HG03565 (cell line): Measurements from ENCODE around the gene IDH2.
"Not testable (repeated sequence)": the region's sequence is repeated elsewhere in the genome, so short reads cannot be mapped to it uniquely, and the experiment has no call there.

Experiments used
- ATAC-seq: cut with Tn5 transposase; IDR thresholded peaks from one replicate; pipeline ENCODE4 v1.9.1; 2021; ENCODE audit warnings: mild to moderate bottlenecking, moderate library complexity; ENCODE audit not compliant: unreplicated experiment

The IDH2 gene

DNA sequence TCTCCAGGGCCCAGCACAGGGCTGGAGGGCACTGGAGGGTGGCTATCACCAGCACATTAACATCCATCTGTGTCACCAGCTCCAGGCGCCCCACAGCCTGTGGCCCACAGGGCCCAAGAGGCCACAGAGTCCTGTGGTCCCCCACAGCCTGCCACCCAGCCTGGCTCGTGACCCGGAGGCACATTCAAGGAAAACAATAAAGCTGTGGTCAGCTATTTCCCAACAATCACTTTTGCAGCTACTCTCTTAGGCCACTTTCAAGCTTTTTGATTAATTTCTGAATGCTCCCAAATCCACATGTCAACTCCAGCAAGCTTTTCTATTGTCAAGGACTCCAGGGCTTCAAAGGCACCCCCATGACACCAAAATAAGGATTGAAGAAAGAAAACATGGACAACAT is 16.7 kb downstream of the IDH2 start:
- ATAC-seq: no peak

DNA sequence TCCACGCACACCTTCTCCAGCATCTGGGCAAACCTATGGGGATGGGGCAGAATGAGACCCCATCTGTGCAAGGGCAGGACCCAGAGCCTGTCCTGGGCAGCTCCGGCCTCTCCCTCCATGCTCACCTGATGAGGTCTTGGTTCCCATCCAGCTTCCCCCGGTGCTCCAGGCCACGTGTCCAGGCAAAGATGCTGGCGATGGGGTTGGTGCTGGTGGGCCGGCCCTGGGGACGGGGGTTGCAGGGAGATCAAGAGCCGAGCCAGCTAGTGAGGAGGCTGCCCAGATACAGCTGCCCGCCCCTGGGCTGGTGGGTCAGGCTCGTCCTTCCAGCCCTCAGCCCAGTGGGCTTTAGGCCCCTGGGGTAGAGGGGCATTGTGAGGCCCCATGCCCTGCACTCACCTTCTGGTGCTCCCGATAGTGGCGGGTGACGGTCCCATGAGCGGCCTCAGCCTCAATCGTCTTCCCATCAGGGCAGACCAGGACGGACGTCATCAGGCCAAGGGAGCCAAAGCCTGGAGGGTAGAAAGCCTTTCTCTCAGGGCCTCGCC is 17.3 kb downstream of the IDH2 start:
- ATAC-seq: no peak

GRCh38 chr15:90083954-90084607 is 18.2 kb downstream of the IDH2 start:
- ATAC-seq: no peak

DNA sequence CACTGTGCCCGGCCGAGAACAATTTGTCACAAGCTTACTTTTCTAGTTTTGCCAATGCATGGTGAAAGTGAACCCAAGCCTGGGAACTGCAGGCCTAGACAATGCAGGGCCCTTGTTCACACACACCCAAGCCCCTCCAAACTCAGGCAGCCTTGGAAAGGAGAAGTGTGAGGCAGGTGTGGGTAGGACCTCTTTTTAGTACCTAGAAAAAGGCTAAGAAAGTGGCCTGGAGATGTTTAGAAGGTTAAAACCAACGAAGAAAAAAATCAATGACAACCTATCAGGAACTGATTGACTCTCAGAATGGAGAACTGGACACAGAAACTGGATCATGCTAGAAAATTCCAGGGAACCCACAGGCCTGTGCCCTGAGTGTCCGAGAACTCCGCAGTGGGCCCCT is 18.8 kb downstream of the IDH2 start:
- ATAC-seq: no peak

DNA sequence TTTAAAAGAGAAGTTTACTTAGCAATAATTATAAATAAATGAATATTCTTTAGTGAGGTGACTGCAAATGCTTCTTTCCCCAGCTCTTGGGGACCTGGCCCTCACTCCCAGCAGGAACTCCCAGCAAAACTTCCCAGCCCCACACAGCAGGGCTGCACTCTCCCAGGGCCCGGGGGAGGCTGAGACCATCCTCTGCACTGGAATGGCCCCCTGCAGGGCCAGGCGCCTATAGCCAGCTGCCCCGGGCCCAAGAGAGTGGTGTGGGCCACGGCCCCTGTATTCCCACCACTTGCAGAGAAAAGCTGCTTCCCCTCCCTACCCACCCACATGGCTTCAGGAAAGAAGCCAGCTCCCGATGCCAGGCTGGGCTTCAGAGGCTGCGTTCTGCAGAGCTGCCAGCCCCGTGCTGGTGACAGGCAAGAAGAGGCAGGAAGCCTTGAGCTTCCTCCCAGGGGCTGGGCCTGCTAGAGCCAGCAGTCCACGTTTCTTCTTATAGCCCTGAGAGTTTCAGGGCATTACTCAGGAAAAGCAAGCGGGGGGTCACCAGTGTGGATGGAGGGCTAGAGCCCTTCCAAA is 20.0 kb downstream of the IDH2 start:
- ATAC-seq: no peak

DNA sequence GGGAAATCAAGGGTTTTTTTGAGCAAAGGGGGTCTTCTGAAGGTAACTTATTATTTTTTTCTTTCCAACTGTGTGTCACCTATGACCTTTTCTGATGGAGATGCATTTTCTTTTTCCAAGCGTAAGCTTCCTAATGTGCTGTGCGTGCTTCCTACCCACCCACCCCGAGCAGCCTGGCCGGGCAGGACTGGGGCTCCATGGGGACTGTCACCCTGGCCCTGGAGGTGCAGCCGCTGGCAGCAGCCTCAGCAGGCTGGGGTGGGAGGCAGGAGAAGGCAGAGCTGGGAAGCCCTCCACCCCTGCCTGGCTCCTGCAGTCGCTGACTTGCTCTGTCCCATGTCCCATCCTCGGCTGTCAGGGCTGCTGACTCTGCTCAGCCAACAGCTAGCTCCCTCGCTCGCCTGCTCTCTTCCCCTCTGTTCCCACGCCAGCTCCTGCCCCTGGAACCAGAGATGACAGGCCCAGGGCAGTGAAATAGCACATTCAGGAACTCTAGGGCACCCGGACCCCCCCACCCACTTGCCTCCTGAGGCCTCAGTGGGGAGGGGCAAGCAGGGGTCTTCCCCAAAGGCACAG is 21.4 kb downstream of the IDH2 start:
- no peak for ATAC-seq

- ATAC-seq: no peak
These were observed 21.9 kb downstream of the IDH2 start for GRCh38 chr15:90080458-90080755.

GRCh38 chr15:90079619-90080457 is 22.4 kb downstream of the IDH2 start:
- no peak for ATAC-seq

GRCh38 chr15:90078965-90079364 is 23.3 kb downstream of the IDH2 start:
- no peak for ATAC-seq

GRCh38 chr15:90076716-90077115 is 25.6 kb downstream of the IDH2 start:
- no peak for ATAC-seq

- no peak for ATAC-seq
These were observed 26.6 kb downstream of the IDH2 start for GRCh38 chr15:90075420-90076289.

DNA sequence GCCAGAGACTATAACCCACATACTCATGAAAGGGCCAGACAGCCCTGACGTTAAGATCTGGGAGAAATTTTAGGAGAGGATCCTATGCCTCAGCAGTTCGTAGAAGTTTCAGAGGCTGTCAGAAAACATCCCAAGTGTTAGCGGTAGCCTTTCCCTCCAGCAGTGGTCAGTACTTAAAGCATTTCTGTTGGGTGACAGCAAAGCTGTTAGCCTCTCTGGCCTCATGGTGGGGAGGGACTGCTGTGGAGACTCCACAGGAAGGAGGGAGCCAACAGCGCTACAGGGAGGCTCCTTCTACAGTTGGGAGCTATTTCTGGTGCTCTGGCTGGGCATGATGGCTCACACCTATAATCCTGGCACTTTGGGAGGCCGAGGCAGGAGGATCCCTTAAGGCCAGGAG is 27.4 kb downstream of the IDH2 start:
- no peak for ATAC-seq

- no peak for ATAC-seq
These were observed 28.2 kb downstream of the IDH2 start for GRCh38 chr15:90074023-90074422.

DNA sequence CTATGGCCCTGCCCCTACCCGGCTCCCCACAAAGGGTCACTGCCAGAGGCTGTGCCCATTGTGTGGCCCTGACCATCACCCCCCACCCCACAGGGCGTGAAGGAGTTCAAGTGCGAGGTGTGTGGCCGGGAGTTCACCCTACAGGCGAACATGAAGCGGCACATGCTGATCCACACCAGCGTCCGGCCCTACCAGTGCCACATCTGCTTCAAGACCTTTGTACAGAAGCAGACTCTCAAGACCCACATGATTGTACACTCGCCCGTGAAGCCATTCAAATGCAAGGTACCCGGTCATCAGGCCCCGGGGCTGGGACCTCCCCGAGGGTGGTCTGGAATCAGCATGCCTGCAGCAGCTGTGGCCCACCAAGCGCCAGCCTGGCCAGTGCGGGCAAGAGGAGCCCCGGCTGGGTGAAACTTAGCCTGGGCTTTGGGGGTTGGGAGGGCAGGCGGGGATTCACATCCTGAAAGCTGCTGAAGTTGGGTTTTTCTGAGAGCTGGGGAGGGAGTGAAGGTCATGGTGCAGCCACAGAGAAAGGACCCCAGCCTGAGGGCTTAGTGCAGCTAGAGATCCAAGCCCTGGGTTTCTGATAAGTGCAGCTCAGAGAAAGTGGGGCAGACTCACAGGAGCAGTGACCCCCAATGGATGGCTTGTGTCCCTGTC is 29.2 kb downstream of the IDH2 start:
- no peak for ATAC-seq

DNA sequence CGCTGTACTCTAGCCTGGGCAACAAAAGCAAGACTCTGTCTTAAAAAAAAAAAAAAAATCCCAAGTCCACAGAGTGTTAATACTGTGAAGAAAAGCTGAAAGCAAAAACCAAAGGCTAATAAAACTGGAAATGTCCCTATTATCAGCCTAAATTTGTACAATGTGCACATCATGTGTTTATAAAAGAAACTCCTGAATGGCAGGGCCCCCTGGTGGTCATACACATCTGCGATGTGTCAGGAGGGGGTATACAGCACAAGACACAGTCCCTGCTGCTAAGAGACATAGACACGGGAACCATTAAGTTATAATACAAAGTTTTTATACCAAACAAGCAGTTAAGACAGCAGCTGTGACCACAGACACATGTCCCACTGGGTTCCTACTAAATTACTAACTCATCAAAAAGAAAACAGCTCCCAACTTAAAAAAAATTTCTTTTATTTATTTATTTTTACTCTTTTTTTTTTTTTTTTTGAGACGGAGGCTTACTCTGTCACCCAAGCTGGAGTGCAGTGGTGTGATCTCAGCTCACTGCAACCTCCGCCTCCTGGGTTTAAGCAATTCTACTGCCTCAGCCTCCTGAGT is 31.0 kb downstream of the IDH2 start:
- ATAC-seq: peak; percentile 49

DNA sequence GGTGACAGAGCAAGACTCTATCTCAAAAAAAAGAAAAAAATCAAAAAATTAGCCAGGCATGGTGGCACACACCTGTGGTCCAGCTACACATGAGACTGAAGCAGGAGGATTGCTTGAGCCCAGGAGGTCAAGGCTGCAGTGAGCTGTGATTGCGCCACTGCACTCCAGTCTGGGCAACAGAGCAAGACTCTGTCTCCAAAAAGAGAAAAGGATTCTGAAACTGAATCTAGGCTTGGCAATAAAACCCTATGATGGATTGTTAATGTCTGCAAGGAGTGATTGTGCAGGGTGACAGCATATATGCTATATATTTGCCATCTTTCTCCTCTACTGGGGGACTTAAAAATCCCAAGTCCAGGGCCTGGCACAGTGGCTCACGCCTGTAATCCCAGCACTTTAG is 31.6 kb downstream of the IDH2 start:
- not testable (repeated sequence) for ATAC-seq

DNA sequence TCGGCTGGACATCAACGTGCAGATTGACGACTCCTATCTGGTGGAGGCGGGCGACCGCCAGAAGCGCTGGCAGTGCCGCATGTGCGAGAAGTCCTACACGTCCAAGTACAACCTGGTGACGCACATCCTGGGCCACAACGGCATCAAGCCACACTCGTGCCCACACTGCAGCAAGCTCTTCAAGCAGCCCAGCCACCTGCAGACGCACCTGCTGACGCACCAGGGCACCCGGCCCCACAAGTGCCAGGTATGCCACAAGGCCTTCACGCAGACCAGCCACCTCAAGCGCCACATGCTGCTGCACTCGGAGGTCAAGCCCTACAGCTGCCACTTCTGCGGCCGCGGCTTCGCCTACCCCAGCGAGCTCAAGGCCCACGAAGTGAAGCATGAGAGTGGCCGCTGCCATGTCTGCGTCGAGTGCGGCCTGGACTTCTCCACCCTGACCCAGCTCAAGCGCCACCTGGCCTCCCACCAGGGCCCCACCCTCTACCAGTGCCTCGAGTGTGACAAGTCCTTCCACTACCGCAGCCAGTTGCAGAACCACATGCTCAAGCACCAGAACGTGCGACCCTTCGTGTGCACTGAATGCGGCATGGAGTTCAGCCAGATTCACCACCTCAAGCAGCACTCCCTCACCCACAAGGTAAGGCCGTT is 34.2 kb downstream of the IDH2 start:
- no peak for ATAC-seq

DNA sequence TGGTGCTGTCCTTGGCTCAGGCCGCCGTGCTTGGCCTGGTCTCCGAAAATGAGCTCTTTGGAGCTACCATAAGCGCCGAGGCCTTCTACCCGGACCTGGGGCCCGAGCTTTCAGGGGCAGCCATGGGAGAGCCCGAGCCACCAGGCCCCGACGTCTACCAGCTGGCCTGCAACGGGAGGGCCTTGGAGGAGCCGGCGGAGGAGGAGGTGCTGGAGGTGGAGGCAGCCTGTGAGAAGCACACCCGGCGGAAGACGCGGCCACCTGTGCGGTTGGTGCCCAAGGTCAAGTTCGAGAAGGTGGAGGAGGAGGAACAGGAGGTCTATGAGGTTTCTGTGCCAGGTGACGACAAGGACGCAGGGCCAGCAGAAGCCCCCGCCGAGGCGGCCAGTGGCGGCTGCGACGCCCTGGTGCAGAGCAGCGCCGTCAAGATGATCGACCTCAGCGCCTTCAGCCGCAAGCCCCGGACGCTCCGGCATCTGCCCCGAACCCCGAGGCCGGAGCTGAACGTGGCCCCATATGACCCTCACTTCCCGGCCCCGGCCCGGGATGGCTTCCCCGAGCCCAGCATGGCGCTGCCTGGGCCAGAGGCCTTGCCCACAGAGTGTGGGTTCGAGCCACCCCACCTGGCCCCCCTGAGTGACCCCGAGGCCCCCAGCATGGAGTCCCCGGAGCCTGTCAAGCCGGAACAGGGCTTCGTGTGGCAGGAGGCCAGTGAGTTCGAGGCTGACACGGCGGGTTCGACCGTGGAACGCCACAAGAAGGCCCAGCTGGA is 34.9 kb downstream of the IDH2 start:
- ATAC-seq: no peak

DNA sequence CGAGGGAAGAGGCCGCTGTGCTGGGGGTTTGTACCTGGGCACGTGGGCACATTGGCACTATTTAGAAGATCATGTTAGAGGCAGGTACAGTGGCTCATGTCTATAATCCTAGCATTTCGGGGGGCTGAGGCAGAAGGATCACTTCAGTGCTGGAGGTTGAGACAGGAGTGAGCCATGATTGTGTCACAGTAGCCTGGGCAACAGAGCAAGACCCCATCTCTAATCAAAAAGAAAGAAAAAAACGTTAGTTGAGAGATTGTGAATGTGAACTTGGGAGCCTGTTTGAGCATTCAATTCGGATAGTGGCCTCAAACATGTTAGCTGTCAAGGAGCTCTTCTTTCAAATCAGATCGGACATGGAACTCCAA is 36.6 kb downstream of the IDH2 start:
- no peak for ATAC-seq
